BE2C (cell line): ENCODE results near the gene LRFN2.
A peak's percentile ranks its signal among the peaks of the same experiment; 100 is the strongest.

Experiments
- DNase-seq: peaks from one replicate; pipeline ENCODE4 v3.0.0-alpha.2; 2020
- H3K27me3 ChIP-seq: fragments of 250-450 bp; sonication (Bioruptor Pico); 2 replicates; pipeline ENCODE4 v1.5.1; 2020; ENCODE audit warnings: mild to moderate bottlenecking
- H3K36me3 ChIP-seq: fragments of 250-450 bp; sonication (Bioruptor Pico); 2 replicates; pipeline ENCODE4 v1.5.1; 2020; ENCODE audit warnings: mild to moderate bottlenecking
- H3K4me1 ChIP-seq: fragments of 250-450 bp; sonication (Bioruptor Pico); 2 replicates; pipeline ENCODE4 v1.5.1; 2020
- H3K4me3 ChIP-seq: 2 replicates; pipeline ENCODE4 v1.5.1; 2011; ENCODE audit warnings: low read depth, low read length
- H3K9me3 ChIP-seq: fragments of 250-450 bp; sonication (Bioruptor Pico); 2 replicates; pipeline ENCODE4 v1.5.1; 2020
- TF ChIP-seq, protein P1 (sequence below): IDR thresholded peaks from 2 replicates; pipeline ENCODE4 v1.5.1; 2012; ENCODE audit warnings: mild to moderate bottlenecking, low read depth, low read length

Gene LRFN2

DNA sequence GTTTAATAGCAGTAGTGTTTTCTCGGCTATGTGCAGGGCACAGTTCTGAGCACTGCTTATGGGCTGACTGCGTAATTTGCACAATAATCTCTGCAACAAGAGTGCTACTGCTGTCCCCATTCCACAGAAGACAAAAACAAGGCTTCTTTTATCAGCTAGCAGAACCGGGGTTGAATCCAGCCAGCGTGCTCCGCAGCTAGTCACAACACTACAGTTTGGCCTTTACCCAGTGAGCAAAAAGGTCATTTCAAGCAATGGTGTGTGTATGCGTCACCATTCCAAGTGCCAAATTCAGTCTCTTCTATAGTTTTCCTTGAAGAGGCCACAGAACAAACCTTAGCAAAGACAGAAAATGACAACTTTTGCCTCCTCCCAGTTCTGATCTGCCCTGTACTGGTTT lies 61.1 kb downstream of the LRFN2 start:
- no peaks in the 10 kb centered on the region for H3K27me3 ChIP-seq
- H3K4me1 ChIP-seq: no peaks in the 10 kb centered on the region
- TF ChIP-seq, protein P1, sequence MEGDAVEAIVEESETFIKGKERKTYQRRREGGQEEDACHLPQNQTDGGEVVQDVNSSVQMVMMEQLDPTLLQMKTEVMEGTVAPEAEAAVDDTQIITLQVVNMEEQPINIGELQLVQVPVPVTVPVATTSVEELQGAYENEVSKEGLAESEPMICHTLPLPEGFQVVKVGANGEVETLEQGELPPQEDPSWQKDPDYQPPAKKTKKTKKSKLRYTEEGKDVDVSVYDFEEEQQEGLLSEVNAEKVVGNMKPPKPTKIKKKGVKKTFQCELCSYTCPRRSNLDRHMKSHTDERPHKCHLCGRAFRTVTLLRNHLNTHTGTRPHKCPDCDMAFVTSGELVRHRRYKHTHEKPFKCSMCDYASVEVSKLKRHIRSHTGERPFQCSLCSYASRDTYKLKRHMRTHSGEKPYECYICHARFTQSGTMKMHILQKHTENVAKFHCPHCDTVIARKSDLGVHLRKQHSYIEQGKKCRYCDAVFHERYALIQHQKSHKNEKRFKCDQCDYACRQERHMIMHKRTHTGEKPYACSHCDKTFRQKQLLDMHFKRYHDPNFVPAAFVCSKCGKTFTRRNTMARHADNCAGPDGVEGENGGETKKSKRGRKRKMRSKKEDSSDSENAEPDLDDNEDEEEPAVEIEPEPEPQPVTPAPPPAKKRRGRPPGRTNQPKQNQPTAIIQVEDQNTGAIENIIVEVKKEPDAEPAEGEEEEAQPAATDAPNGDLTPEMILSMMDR: no peak
- no peak for DNase-seq
- no peaks in the 10 kb centered on the region for H3K9me3 ChIP-seq
- no peak overlapping the region for H3K4me3 ChIP-seq
- H3K36me3 ChIP-seq: no peaks in the 10 kb centered on the region

DNA sequence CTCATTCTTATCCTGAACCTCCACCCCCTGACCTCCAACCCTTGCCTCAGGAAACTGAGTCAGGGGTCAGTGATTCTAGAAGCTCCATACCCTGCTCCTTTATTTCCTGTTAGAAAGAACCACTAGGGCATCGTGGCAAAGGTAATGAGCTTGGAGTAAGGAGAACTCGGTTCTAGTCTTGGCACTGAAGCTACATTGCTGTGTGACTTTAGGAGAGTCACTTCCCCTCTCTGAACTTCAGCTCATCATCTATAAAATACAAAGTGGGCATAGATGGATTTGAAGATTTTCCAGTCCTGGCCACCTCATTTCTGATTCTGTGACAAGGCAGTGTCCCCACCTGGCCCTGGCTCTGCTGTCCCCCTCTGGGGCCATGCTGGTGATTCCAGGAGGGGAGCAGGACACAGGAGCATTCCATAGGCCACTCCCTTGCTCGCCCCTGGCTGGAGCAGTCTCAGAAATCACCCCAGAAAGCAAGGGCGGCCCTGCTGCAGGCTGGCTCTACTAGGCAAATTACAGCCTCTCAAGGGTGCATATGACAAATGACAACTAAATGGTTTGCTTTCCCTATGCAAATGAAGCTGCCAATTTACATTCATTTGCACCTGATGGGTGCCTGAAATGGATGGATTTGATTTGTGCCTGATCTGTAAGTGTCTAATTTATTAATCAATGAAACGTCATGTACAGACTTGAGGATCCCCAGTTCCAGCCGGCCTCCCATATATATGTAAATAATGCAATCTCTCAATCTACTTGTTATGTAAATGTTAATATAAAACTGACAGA lies 62.2 kb downstream of the LRFN2 start:
- H3K27me3 ChIP-seq: no peaks in the 10 kb centered on the region
- TF ChIP-seq, protein P1: no peak
- no peaks in the 10 kb centered on the region for H3K9me3 ChIP-seq
- DNase-seq: no peak
- no peaks in the 10 kb centered on the region for H3K4me1 ChIP-seq
- H3K36me3 ChIP-seq: no peaks in the 10 kb centered on the region
- no peak overlapping the region for H3K4me3 ChIP-seq

DNA sequence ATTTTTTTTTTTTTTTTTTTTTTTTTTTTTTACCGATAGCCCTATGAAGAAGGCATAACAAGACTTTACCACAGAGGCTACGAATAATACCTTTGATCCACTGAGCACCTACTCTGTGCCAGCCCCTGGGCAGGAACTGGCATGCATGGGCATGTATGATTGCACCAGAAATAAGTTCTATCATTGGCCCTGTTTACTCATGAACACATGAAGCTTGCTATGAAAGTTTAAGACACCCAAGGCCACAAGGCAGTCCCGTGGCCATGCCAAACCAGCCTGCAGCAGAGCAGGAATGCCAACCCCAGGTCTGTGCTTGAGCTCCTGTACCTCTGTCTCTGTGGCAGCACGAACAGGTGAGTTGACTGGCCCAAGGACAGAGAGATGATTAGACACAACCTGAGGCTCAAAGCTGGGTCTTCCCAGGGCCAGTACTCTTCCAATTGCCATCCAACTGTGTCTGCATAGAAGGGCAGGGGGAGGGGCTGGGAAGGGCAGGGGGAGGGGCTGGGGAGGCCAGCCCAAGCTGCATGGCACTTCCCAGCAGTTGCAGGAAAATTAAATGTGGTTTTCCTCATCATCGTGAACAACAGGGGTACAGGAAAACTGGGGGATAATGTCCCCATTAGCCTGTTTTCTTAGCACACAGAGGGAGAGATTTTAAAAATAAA lies 63.5 kb downstream of the LRFN2 start:
- Histone ChIP-seq H3K27me3 (no peaks in the 10 kb centered on the region), H3K9me3 (no peaks in the 10 kb centered on the region), H3K4me1 (no peaks in the 10 kb centered on the region), H3K36me3 (no peaks in the 10 kb centered on the region), H3K4me3 (no peak overlapping the region)
- TF ChIP-seq, protein P1: no peak
- DNase-seq: no peak

DNA sequence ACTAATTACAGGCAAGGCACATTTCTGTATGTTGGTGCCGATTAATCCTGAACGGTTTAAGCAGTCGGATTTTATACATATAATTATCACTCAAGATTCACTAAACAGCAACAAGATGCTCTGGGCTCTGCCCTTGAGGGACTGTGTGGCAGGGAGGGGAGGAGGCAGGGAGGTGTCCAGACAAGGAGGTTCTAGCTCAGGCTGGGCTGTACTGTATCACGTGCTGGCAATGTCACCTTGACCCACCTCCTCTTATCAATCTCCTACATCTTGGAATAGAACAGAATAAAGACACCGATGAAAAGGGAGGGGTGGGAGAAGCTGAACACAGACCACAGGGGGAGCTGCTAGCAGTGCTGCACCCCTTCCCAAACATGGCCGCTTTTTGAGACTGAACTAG lies 65.7 kb downstream of the LRFN2 start:
- Histone ChIP-seq H3K4me3 (no peak overlapping the region), H3K9me3 (no peaks in the 10 kb centered on the region), H3K36me3 (no peaks in the 10 kb centered on the region), H3K27me3 (no peaks in the 10 kb centered on the region), H3K4me1 (no peaks in the 10 kb centered on the region)
- DNase-seq: no peak
- TF ChIP-seq, protein P1: no peak

DNA sequence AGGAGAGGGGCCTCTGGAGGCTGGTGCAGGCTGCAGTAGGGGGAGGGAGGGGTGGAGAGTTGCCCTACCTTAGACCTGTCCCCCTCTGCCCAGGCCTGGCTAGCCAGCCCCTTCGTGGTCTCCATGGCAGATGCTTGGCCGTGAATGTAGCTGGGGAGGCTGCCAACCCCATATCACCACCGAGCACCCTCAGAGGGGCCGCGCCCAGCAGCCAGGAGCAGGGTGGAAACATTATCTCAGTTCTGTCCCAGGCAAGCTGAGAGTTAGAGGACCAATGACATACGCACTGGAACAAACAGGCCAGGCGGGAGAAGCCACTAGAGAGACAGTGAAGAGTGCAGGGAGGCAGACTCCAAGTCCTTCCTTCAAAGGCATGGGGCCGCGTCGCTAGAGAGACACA lies 66.5 kb downstream of the LRFN2 start:
- no peaks in the 10 kb centered on the region for H3K9me3 ChIP-seq
- H3K4me1 ChIP-seq: no peaks in the 10 kb centered on the region
- TF ChIP-seq, protein P1: no peak
- DNase-seq: peak; percentile 18
- H3K36me3 ChIP-seq: no peaks in the 10 kb centered on the region
- no peaks in the 10 kb centered on the region for H3K27me3 ChIP-seq
- no peak overlapping the region for H3K4me3 ChIP-seq

DNA sequence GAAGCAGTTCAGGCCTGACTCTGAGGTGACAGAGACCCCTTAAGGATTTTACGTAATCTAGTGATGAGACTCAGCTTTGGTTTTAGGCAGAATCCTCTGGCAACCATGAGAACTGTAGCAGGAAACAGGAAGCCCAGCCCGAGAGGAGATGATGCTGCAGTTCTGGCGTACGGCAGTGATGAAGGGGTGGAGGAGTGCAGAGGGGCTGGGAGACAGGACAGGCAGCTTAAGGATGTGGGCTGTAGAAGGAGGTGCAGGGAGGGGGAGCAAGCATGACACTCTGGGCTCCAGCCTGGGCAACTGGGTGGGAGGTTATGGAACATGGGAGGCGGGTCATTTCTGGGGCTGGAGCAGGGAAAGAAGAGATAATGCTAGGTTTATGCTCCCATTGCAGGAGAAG lies 67.1 kb downstream of the LRFN2 start:
- DNase-seq: no peak
- H3K4me1 ChIP-seq: no peaks in the 10 kb centered on the region
- no peaks in the 10 kb centered on the region for H3K36me3 ChIP-seq
- no peaks in the 10 kb centered on the region for H3K9me3 ChIP-seq
- H3K4me3 ChIP-seq: no peak overlapping the region
- H3K27me3 ChIP-seq: no peaks in the 10 kb centered on the region
- TF ChIP-seq, protein P1: no peak
